ENCODE measurements around the gene CAND1. TPM values are rescaled to one million over a fixed set of nuclear protein-coding genes. Genes with fewer than 3 reads are reported as not detected.

Gene CAND1
- total and polyA plus RNA-seq, 2 of the 8 experiments (the other 6 are each of a cell fraction or from before 2014, with no cell fraction given), result 39.4 to 271 TPM

DNA sequence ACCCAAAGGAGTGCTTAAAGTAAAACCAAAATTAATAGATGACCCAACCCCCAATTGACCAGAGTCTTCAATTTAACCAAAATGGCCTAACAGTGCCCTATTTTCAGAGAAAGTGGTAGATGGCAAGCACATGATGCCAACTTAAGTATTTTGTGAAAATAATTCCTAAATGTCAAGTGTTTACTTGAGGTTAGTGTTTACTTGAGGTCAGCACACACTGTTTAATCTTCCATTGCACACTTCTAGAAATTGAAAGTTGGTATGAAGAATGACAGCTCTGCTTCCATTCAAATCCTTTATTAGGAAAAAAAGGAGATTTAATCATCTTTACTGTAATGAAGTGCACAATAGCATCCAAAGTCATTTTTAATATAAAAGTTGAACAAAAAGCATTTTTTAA, 25.9 kb upstream of the CAND1 start:
- FAIRE-seq, result no peak
- ChIA-PET POLR2A (ENCODE audit: partially characterized antibody) (interaction anchor here (0.6 kb wide), 1 partner anchor 276 kb away, joined by 3 read pairs; no protein-coding TSS in a partner anchor), CTCF (ENCODE audit: partially characterized antibody) (interaction anchor here (2.4 kb wide), 1 partner anchor 21 kb away, joined by 5 read pairs; no protein-coding TSS in a partner anchor)
- H3K14ac ChIP-seq (ENCODE audit: insufficient read length), result no peak overlapping the region
- no peaks in the 10 kb centered on the region for H3K27me3 ChIP-seq (replicated peaks in 1 of 4; ENCODE audit: control insufficient read depth in 3 of 4, extremely low read depth in 1 of 4, insufficient read depth in 3 of 4, low read length in 3 of 4)
- no peaks in the 10 kb centered on the region for H4K20me1 ChIP-seq (replicated peaks in 1 of 2; ENCODE audit: control insufficient read depth in 1 of 2, insufficient read depth in 2 of 2, low read length in 2 of 2)
- no peak overlapping the region for H3K4ac ChIP-seq (replicated peaks; ENCODE audit: insufficient read length, low read depth, low read length)
- no peak overlapping the region for H3K18ac ChIP-seq (ENCODE audit: extremely low read depth, low read length)
- H2BK15ac ChIP-seq (ENCODE audit: low read length), result no peak overlapping the region
- no peak overlapping the region for H2AFZ ChIP-seq (ENCODE audit: low read length)
- H4K8ac ChIP-seq (ENCODE audit: extremely low read depth, insufficient read depth, low read length), result no peak overlapping the region
- no peaks in the 10 kb centered on the region for H3K79me2 ChIP-seq (ENCODE audit: control insufficient read depth in 1 of 2, insufficient read depth in 2 of 2, low read length in 2 of 2)
- no peak overlapping the region for H2BK12ac ChIP-seq (ENCODE audit: low read depth, low read length)
- H2BK20ac ChIP-seq (ENCODE audit: low read length), result no peak overlapping the region
- no peak overlapping the region for H2BK120ac ChIP-seq (replicated peaks; ENCODE audit: low read depth, low read length)
- H3K79me1 ChIP-seq (ENCODE audit: low read depth, low read length), result no peaks in the 10 kb centered on the region
- no peak overlapping the region for H2AK5ac ChIP-seq (ENCODE audit: low read depth, low read length)
- H3K4me1 ChIP-seq (replicated peaks in 1 of 4; ENCODE audit: control insufficient read depth in 3 of 4, insufficient read depth in 4 of 4, low read length in 3 of 4), result no peaks in the 10 kb centered on the region
- H3K4me2 ChIP-seq (ENCODE audit: insufficient read depth in 1 of 2, low read depth in 2 of 2, low read length in 2 of 2), result no peak overlapping the region
- no peak overlapping the region for H4K5ac ChIP-seq (ENCODE audit: insufficient read length, low read depth, low read length)
- no peak overlapping the region for H3K56ac ChIP-seq (replicated peaks; ENCODE audit: insufficient read length, low read depth, low read length)
- H3K4me3 ChIP-seq (ENCODE audit: extremely low read depth in 1 of 4, insufficient read depth in 2 of 4, low read depth in 3 of 4, low read length in 4 of 4), result no peak overlapping the region
- no peak overlapping the region for H3K9ac ChIP-seq (replicated peaks in 1 of 4; ENCODE audit: extremely low read depth in 1 of 4, low read depth in 3 of 4, low read length in 3 of 4)
- DNase-seq (ENCODE audit: low read depth in 1 of 2, low spot score in 2 of 2), result no peak
- H3K23ac ChIP-seq (ENCODE audit: insufficient read length), result no peak overlapping the region
- H2BK5ac ChIP-seq (ENCODE audit: low read depth, low read length), result no peak overlapping the region
- no peak overlapping the region for H3K27ac ChIP-seq (ENCODE audit: low read depth, low read length)
- no peaks in the 10 kb centered on the region for H3K9me3 ChIP-seq (ENCODE audit: insufficient read depth in 2 of 2, low read depth in 1 of 2, low read length in 1 of 2)
- H3K23me2 ChIP-seq (ENCODE audit: low read depth, low read length), result no peaks in the 10 kb centered on the region
- H4K91ac ChIP-seq (replicated peaks; ENCODE audit: insufficient read length, low read length), result no peak overlapping the region
- H3K36me3 ChIP-seq (ENCODE audit: control insufficient read depth in 2 of 4, insufficient read depth in 4 of 4, low read length in 3 of 4), result no peaks in the 10 kb centered on the region
- no peak for TF ChIP-seq SP2 (IDR thresholded peaks at IDR 0.05; ENCODE audit: low read length)
- no peak for TF ChIP-seq SUZ12 (IDR thresholded peaks at IDR 0.05; ENCODE audit: low read length)
- TF ChIP-seq JUN (IDR thresholded peaks at IDR 0.05; ENCODE audit: low read depth, low read length), result no peak
- no peak for TF ChIP-seq CEBPB (IDR thresholded peaks at IDR 0.05; ENCODE audit: low read depth, low read length)
- TF ChIP-seq NRF1 (IDR thresholded peaks at IDR 0.05; ENCODE audit: low read depth, low read length), result no peak
- TF ChIP-seq CREB1 (IDR thresholded peaks at IDR 0.05), result no peak
- TF ChIP-seq SIN3A (conservative IDR thresholded peaks at IDR 0.05 in 1 of 2, IDR thresholded peaks at IDR 0.05 in 1 of 2; ENCODE audit: low read depth in 1 of 2, low read length in 2 of 2), result no peak
- TF ChIP-seq PHF8 (conservative IDR thresholded peaks at IDR 0.05; ENCODE audit: low read depth, low read length), result no peak
- no peak for TF ChIP-seq POLR2AphosphoS5 (IDR thresholded peaks at IDR 0.05; ENCODE audit: low read depth, low read length)
- TF ChIP-seq TCF12 (IDR thresholded peaks at IDR 0.05; ENCODE audit: low read depth, low read length), result no peak
- no peak for TF ChIP-seq SAP30 (IDR thresholded peaks at IDR 0.05; ENCODE audit: insufficient read depth, insufficient replicate concordance, low read length)
- TF ChIP-seq, protein P1, sequence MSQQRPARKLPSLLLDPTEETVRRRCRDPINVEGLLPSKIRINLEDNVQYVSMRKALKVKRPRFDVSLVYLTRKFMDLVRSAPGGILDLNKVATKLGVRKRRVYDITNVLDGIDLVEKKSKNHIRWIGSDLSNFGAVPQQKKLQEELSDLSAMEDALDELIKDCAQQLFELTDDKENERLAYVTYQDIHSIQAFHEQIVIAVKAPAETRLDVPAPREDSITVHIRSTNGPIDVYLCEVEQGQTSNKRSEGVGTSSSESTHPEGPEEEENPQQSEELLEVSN (IDR thresholded peaks at IDR 0.05), result no peak
- TF ChIP-seq, protein P2, sequence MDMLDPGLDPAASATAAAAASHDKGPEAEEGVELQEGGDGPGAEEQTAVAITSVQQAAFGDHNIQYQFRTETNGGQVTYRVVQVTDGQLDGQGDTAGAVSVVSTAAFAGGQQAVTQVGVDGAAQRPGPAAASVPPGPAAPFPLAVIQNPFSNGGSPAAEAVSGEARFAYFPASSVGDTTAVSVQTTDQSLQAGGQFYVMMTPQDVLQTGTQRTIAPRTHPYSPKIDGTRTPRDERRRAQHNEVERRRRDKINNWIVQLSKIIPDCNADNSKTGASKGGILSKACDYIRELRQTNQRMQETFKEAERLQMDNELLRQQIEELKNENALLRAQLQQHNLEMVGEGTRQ (IDR thresholded peaks at IDR 0.05; ENCODE audit: low read length), result no peak
- TF ChIP-seq BACH1 (IDR thresholded peaks at IDR 0.05; ENCODE audit: low read length), result no peak
- no peak for TF ChIP-seq SIX5 (IDR thresholded peaks at IDR 0.05; ENCODE audit: low read depth, low read length)
